AG04449 (cell line): ENCODE data around the gene PTPRM.

Experiments
- CTCF ChIA-PET: fragments of 350-600 bp; formaldehyde crosslinking; extraction: SDS; loops from one replicate; lab custom pipeline; 2021; ENCODE audit warnings: antibody characterized with exemption; lab: Yijun Ruan, JAX
- POLR2A ChIA-PET: fragments of 400-600, 350-600 bp; formaldehyde crosslinking; extraction: SDS; loops from one replicate; lab custom pipeline; 2020; ENCODE audit warnings: antibody characterized with exemption, inconsistent platforms; lab: Yijun Ruan, JAX
- DNase-seq: peaks from one replicate; pipeline ENCODE4 v3.0.0-alpha.2; 2010; ENCODE audit warnings: low read depth, low spot score
- H3K4me3 ChIP-seq: 2 replicates; pipeline ENCODE4 v1.5.1; 2011; ENCODE audit warnings: low read depth, mild to moderate bottlenecking, control low read depth, low read length
- TF ChIP-seq, protein P1 (sequence below): IDR thresholded peaks from one replicate; pipeline ENCODE4 v1.5.1; 2011; ENCODE audit warnings: mild to moderate bottlenecking, moderate library complexity, low read length, control low read depth, inconsistent platforms; ENCODE audit not compliant: insufficient read depth; ENCODE audit errors: missing control alignments

The PTPRM gene

GRCh38 chr18:7754725-7755181 is 187.6 kb downstream of the PTPRM start:
- ChIA-PET CTCF (interaction anchor here (1.1 to 2.2 kb wide), 4 partner anchors 11 to 187 kb away, joined by 3 to 8 read pairs (median 3); partner anchors contain the start of gene PTPRM), POLR2A (no interaction called here)
- no peak for DNase-seq
- no peak overlapping the region for H3K4me3 ChIP-seq
- TF ChIP-seq, protein P1, sequence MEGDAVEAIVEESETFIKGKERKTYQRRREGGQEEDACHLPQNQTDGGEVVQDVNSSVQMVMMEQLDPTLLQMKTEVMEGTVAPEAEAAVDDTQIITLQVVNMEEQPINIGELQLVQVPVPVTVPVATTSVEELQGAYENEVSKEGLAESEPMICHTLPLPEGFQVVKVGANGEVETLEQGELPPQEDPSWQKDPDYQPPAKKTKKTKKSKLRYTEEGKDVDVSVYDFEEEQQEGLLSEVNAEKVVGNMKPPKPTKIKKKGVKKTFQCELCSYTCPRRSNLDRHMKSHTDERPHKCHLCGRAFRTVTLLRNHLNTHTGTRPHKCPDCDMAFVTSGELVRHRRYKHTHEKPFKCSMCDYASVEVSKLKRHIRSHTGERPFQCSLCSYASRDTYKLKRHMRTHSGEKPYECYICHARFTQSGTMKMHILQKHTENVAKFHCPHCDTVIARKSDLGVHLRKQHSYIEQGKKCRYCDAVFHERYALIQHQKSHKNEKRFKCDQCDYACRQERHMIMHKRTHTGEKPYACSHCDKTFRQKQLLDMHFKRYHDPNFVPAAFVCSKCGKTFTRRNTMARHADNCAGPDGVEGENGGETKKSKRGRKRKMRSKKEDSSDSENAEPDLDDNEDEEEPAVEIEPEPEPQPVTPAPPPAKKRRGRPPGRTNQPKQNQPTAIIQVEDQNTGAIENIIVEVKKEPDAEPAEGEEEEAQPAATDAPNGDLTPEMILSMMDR = no peak

DNA sequence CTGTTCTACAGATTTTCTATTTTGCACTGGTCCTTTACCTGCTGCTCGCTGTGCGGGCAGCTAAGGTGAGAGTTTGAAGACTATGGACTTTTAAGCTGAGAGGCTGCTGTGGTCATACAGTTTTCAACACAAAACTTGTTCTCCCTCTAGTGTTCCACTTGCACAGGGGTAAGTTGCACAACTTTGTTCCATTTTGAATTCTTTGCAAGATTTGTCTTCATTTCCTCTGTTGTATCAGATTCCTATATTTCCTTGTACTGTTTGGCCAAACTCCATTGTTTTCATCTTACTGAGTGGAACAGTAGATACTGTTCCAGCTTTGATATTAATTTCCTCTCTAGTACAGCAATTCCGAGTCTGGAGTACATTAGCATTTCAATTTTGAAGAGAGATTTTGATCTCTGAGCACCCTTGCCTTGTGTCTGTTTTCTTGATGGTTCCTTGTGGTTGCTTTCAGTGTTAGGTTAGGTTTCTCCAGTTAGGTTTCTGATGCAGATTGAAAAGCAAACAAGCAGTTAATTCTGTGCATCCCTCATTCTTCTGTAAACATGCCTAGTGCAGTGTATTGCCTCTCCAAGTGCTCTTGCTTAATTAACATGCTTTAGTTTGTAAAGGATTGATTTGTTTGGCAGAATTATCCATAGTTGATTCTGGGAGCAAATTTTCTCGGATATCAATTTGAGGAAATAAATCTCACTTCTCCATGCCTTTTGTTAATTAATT is 188.8 kb downstream of the PTPRM start:
- TF ChIP-seq, protein P1 = no peak

GRCh38 chr18:7757175-7757574 is 190.1 kb downstream of the PTPRM start:
- H3K4me3 ChIP-seq = no peak overlapping the region
- no peak for DNase-seq
- ChIA-PET POLR2A (interaction anchor here (0.6 kb wide), 1 partner anchor 180 kb away, joined by 3 read pairs; no protein-coding TSS in a partner anchor), CTCF (interaction anchor here (1.0 to 1.3 kb wide), 2 partner anchors 191 to 632 kb away, joined by 3 to 5 read pairs; no protein-coding TSS in a partner anchor)
- TF ChIP-seq, protein P1 = no peak

More for the DNA sequence above, 188.8 kb downstream of the PTPRM start:
- H3K4me3 ChIP-seq = no peak overlapping the region
- ChIA-PET POLR2A (no interaction called here), CTCF (interaction anchor here (0.7 to 1.6 kb wide), 2 partner anchors 13 to 189 kb away, joined by 3 read pairs; partner anchors contain the start of gene PTPRM)
- no peak for DNase-seq

GRCh38 chr18:7758764-7759163 is 191.6 kb downstream of the PTPRM start:
- H3K4me3 ChIP-seq = no peak overlapping the region
- TF ChIP-seq, protein P1 = no peak
- CTCF ChIA-PET = interaction anchor here (1.3 to 3.3 kb wide), 2 partner anchors 12 to 192 kb away, joined by 4 to 15 read pairs; partner anchors contain the start of gene PTPRM
- POLR2A ChIA-PET = no interaction called here
- no peak for DNase-seq

DNA sequence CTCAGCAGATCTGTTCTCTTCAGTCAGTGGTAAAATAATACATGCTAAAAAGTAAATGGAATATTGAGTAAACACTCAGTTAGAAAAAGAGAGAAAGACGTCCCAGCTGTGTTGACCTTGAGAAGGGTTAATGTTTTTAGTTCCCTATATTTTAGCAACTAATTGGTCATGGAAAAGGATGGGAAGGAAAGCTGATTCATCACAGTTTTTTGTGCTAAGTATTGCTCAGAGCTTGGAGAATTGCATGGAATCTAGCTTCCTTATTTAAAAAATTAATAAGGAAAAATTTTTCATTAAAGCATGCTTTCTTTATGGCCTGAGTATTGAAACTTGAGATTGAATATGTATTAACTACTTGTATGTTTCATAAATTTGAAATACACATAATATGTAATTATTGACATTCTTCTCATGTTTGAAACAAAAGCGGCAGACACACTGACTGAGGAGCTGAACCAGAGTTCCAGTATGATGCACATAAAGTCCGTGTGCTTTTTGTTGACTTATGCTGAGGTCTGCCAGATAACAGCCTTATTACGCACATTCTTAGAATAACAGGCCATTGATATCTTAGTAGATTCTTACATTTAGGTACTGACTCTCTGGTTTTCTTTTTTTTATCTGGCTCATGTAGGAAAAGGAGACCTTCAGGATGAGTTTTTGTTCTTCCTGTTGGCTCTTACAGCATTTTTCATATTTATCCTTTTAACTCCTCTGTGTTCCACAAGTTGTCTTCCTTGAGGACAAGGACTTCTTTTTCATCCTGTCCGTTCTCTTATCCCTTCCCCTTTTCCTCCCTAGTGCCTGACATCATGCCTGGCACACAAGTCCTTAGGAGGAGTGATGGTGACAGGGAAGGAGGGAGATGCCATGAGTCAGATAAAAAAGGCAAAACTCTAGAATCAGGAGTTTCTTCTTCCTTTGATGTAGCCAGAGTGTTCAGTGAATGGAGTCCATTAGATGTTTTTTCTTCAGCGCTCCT is 194.1 kb downstream of the PTPRM start:
- no peak for DNase-seq
- ChIA-PET POLR2A (interaction anchor here (0.6 to 1.3 kb wide), 2 partner anchors 51 to 265 kb away, joined by 3 read pairs; no protein-coding TSS in a partner anchor), CTCF (interaction anchor here (1.3 to 3.3 kb wide), 2 partner anchors 10 to 195 kb away, joined by 4 to 15 read pairs; partner anchors contain the start of gene PTPRM)
- no peak overlapping the region for H3K4me3 ChIP-seq
- TF ChIP-seq, protein P1 = no peak
